Right lobe of liver (tissue), 6 donors: ENCODE results near the gene ANKLE2. TPM values are rescaled to one million over a fixed set of nuclear protein-coding genes. Genes with fewer than 3 reads are reported as not detected.

Source experiments
- ATAC-seq, 4 donors: fragments of 200-7000 bp; cut with Tn5 transposase; one replicate each; pipeline ENCODE4 v1.9.1; 2020; ENCODE audit warnings: mild to moderate bottlenecking in 4 of 4, moderate library complexity in 4 of 4
- DNase-seq, 3 donors: peaks; one replicate each; pipeline ENCODE4 v3.0.0-alpha.2; 2020
- H3K27ac ChIP-seq, 3 donors: fragments of 200-600 bp; one replicate each; pipeline ENCODE4 v1.8.0; 2022
- H3K27me3 ChIP-seq, 2 donors: fragments of 200-600 bp; one replicate each; pipeline ENCODE4 v1.8.0; 2022
- H3K36me3 ChIP-seq, 4 donors: fragments of 200-600 bp; sonication (generic) in 1 of 4; one replicate each; pipeline versions ENCODE4 v1.5.1 to v1.8.0; 2017 to 2022; ENCODE audit warnings: control low read depth in 1 of 4
- H3K4me1 ChIP-seq, 4 donors: fragments of 200-600 bp; sonication (generic) in 1 of 4; one replicate each; pipeline versions ENCODE4 v1.5.1 to v1.8.0; 2017 to 2022; ENCODE audit warnings: control low read depth in 1 of 4
- H3K4me3 ChIP-seq, 3 donors: fragments of 200-600 bp; one replicate each; pipeline ENCODE4 v1.8.0; 2022
- H3K9me3 ChIP-seq, 4 donors: fragments of 200-600 bp; sonication (generic) in 1 of 4; one replicate each; pipeline versions ENCODE4 v1.5.1 to v1.8.0; 2017 to 2022; ENCODE audit warnings: control low read depth in 1 of 4
- POLR2A ChIP-seq: fragments of 450-650 bp; IDR thresholded peaks from one replicate; pipeline ENCODE4 v1.6.1; 2017; ENCODE audit warnings: antibody characterized with exemption, mild to moderate bottlenecking
- WGBS: methylation state at CpG from one replicate; pipeline ENCODE4 v1.1.6; 2018; ENCODE audit warnings: low coverage, low lambda C conversion rate; ENCODE audit not compliant: insufficient coverage; ENCODE audit errors: missing lambda C conversion rate; 5-methylcytosine and 5-hydroxymethylcytosine counted together
- intact Hi-C, 2 donors: fragments of 100-400 bp; cut with DNase I; formaldehyde crosslinking; loops; one replicate each; pipeline versions ENCODE4 v1.11.2 to v1.14.1; 2022
- total RNA-seq, 6 experiments: library from RNA; depleted of rRNA in 2 of 6; stranded (reverse); fragments of >200 nt in 2 of 6; fragmentation: NEBNext Ultra II Directional in 3 of 6; extraction: Animal tissue kit (Norgen Biotek cat#: 25700) in 3 of 6; gene quantifications; one replicate each; pipeline versions ENCODE4 v1.1.0 to v1.2.4, GENCODE V29; 2016 to 2023
- TF ChIP-seq, protein P1 (sequence below), 4 donors: fragments of 200-600 bp in 3 of 4; fragments of 450-650 bp in 1 of 4; IDR thresholded peaks; one replicate each; pipeline versions ENCODE4 v1.5.1 to v1.8.0; 2016 to 2022; ENCODE audit warnings: antibody characterized with exemption in 4 of 4, mild to moderate bottlenecking in 2 of 4
- donor health status: DM: no; HTN: yes; CAD: no.
- donor health status: DM: no; HTN: no; CAD: no.
- donor health status: DM: no; HTN: no; CAD: no.
- donor health status: DM: no; HTN: yes; CAD: no.
- donor health status: DM: no; HTN: yes; CAD: no.

ANKLE2 gene
- total RNA-seq, 6 experiments from 2014 or later: 13.9 to 25.1 (median 15.7) TPM

DNA sequence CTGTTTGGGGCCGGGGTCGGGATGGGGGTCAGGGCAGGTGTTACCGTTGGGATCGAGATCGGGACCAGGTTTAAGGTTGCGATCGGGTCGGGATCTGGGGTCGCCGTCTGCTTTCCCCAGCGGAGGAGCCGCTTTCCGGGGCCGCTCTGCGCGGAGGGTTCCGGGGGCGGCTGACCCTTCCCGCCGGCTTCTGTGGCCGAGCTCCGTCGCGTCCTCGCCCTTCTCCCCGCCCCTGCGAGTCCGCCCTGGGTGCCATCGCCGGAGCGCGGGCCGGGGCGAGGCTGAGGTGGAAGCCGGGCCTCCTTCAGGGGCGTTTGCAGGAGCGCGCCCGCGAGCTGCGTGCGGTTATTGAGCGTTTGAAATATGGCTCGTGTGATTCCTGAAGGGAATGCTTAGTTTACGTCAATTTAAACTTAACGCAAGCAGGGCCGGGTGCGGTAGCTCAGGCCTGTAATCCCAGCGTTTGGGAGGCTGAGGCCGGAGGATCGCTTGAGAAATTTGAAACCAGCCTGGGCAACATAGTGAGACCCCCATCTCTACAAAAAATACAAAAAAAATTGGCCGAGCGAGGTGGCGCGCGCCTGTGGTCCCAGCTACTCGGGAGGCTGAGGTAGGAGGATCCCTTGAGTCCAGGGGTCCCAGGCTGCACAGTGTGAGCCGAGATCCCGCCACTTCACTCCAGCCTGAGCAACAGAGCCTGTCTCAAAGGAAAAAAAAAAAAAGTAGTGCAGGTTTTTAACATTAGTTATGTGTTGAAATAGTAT, 50.4 kb downstream of the ANKLE2 start:
- intact Hi-C loops: no loop called here
- TF ChIP-seq, protein P1, sequence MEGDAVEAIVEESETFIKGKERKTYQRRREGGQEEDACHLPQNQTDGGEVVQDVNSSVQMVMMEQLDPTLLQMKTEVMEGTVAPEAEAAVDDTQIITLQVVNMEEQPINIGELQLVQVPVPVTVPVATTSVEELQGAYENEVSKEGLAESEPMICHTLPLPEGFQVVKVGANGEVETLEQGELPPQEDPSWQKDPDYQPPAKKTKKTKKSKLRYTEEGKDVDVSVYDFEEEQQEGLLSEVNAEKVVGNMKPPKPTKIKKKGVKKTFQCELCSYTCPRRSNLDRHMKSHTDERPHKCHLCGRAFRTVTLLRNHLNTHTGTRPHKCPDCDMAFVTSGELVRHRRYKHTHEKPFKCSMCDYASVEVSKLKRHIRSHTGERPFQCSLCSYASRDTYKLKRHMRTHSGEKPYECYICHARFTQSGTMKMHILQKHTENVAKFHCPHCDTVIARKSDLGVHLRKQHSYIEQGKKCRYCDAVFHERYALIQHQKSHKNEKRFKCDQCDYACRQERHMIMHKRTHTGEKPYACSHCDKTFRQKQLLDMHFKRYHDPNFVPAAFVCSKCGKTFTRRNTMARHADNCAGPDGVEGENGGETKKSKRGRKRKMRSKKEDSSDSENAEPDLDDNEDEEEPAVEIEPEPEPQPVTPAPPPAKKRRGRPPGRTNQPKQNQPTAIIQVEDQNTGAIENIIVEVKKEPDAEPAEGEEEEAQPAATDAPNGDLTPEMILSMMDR (IDR thresholded peaks at IDR 0.05): no peak
- TF ChIP-seq POLR2A: no peak
- H3K27ac ChIP-seq: peak overlapping the region in 2 of 3 donors; percentile 22 to 91
- 22% methylated on average over 15 of the region's 59 CpGs for WGBS
- DNase-seq (no peak), ATAC-seq (peak in 1 of 4 donors; percentile 17)
- peak overlapping the region; percentile 70 to 97 (median 77) for H3K4me3 ChIP-seq
- peaks cover 0 to 11% (median 0%) of the 10 kb centered on the region in 4 donors for H3K36me3 ChIP-seq
- no peaks in the 10 kb centered on the region for H3K9me3 ChIP-seq
- no peaks in the 10 kb centered on the region for H3K27me3 ChIP-seq
- H3K4me1 ChIP-seq: peaks cover 0 to 12% (median 5%) of the 10 kb centered on the region in 4 donors

DNA sequence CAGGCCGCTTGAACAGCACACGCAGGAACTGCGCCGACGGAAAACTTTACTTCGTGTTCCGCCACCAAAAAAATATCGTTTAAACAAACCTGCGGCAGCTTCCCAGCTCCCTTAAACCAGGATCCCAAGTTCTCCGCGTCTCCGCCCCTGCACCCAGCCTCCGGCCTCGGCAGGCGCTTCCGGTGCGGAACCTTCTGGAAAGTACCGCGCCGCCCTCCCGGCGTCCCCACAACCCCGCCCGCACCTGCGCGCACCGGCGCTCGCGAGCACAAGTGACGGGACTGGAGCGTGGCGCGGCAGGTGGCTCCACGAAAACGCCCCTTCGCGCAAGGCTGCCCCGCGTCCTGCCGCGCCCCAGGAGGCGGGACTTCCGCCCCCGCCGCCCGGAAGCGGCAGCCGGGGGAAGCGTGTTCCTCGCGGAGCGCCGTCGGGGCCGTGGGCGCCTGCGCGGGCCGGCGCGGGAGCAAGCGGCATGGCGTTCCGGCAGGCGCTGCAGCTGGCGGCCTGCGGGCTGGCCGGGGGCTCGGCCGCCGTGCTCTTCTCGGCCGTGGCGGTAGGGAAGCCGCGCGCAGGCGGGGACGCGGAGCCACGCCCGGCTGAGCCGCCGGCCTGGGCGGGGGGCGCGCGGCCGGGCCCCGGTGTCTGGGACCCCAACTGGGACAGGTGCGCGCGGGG, 51.1 kb downstream of the ANKLE2 start, which contains the start of gene PGAM5:
TSS of gene PGAM5 (plus strand) at position 438 of the 675 bp plus-strand sequence. CDS start at position 473, 35 bp downstream.
- Histone ChIP-seq H3K4me3 (peak within 1 kb of the TSS; percentile 70 to 97 (median 77)), H3K4me1 (peaks cover 0 to 12% (median 4%) of the 10 kb centered on the region in 4 donors), H3K27me3 (no peaks in the 10 kb centered on the region), H3K9me3 (no peaks in the 10 kb centered on the region), H3K27ac (peak within 1 kb of the TSS; percentile 87 to 92 (median 91)), H3K36me3 (peaks cover 0 to 11% (median 0%) of the 10 kb centered on the region in 4 donors)
- WGBS: 0% methylated on average over 2 of the region's 94 CpGs
- ATAC-seq: peak; percentile 92 to 96 (median 92)
- peak; percentile 93 to 96 (median 95) for DNase-seq
- peak; percentile 79 for TF ChIP-seq POLR2A
- TF ChIP-seq, protein P1 (IDR thresholded peaks at IDR 0.05): no peak
- intact Hi-C loops: no loop called here

DNA sequence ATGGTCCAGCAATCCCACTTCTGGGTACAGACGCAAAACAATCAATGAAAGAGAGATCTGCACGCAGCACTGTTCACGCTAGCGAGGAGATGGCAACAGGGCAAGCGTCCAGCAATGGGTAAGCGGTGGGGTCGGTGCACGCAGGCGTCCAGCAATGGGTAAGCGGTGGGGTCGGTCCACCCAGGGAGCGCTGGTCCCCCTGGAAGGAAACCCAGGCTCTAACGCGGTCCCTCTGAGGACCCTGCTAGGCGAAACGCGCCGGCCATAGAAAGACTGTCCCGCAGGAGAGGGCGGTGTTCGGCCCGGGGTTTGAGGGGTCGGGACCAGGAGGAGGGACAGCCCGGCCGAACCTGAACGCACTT, 51.6 kb downstream of the ANKLE2 start:
- TF ChIP-seq POLR2A: no peak
- TF ChIP-seq, protein P1 (IDR thresholded peaks at IDR 0.05): no peak
- DNase-seq: peak; percentile 52 to 69 (median 67)
- no peaks in the 10 kb centered on the region for H3K9me3 ChIP-seq
- no peaks in the 10 kb centered on the region for H3K27me3 ChIP-seq
- peaks cover 0 to 11% (median 0%) of the 10 kb centered on the region in 4 donors for H3K36me3 ChIP-seq
- peak; percentile 40 to 59 (median 52) for ATAC-seq
- H3K4me1 ChIP-seq: peaks cover 0 to 12% (median 2%) of the 10 kb centered on the region in 4 donors
- H3K27ac ChIP-seq: peak overlapping the region; percentile 87 to 92 (median 91)
- intact Hi-C loops: no loop called here
- 4% methylated on average over 8 of the region's 26 CpGs for WGBS
- H3K4me3 ChIP-seq: peak overlapping the region; percentile 68 to 97 (median 70)

DNA sequence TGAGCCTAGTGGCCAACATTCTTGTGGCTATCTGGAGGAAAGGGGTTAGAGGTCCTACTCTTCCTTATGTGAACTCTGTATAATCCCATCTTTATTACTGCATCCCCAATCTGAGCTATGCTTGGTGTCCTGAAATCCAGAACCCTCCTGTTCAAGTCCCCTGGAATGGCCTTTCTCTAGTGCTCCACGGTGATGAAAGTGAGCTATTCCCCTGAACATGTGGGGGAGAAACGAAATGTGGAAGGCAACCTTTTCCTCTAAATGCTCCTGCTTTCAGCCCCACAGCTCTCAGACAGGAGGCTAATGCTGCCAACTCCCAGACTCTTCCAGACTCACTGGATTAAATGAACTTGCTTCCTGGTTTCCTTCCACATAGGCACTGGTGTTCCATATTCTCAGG, 53.5 kb downstream of the ANKLE2 start:
- no peak for TF ChIP-seq POLR2A
- TF ChIP-seq, protein P1 (IDR thresholded peaks at IDR 0.05): no peak
- DNase-seq: no peak
- intact Hi-C loops: no loop called here
- 85% methylated on average over 2 of the region's 2 CpGs for WGBS
- Histone ChIP-seq H3K27ac (no peak overlapping the region), H3K36me3 (peaks cover 0 to 21% (median 1%) of the 10 kb centered on the region in 4 donors), H3K27me3 (no peaks in the 10 kb centered on the region), H3K4me3 (no peak overlapping the region), H3K9me3 (no peaks in the 10 kb centered on the region), H3K4me1 (peaks cover 0 to 12% (median 2%) of the 10 kb centered on the region in 4 donors)
- no peak for ATAC-seq
